CD8-positive, alpha-beta memory T cell (primary cell): ENCODE measurements around the gene SLC45A1. TPM values are rescaled to one million over a fixed set of nuclear protein-coding genes. Genes with fewer than 3 reads are reported as not detected.

Source experiments
- CTCF ChIA-PET: fragments of 350-600 bp; sonication (Branson Sonifier 250); formaldehyde crosslinking; loops from one replicate; lab custom pipeline; 2021; ENCODE audit warnings: antibody characterized with exemption; lab: Charles Lee
- POLR2A ChIA-PET: fragments of 350-600 bp; sonication (Branson Sonifier 250); formaldehyde crosslinking; loops from one replicate; lab custom pipeline; 2021; ENCODE audit warnings: antibody characterized with exemption; lab: Charles Lee
- DNase-seq, 5 donors: peaks; one replicate each; pipeline versions ENCODE4 v3.0.0 to v3.0.0-alpha.2; 2020 to 2022; ENCODE audit warnings: mixed read lengths in 1 of 5
- H3K27ac ChIP-seq: one replicate; pipeline ENCODE4 v1.7.0; 2013; ENCODE audit warnings: low read depth, mild to moderate bottlenecking, low read length, moderate library complexity
- H3K27me3 ChIP-seq: 2 replicates; pipeline ENCODE4 v1.7.0; 2013; ENCODE audit warnings: low read length, mild to moderate bottlenecking; ENCODE audit not compliant: insufficient read depth, poor library complexity, severe bottlenecking
- H3K36me3 ChIP-seq: 2 replicates; pipeline ENCODE4 v1.7.0; 2013; ENCODE audit warnings: mild to moderate bottlenecking, low read length, moderate library complexity; ENCODE audit not compliant: insufficient read depth
- H3K4me1 ChIP-seq: 2 replicates; pipeline ENCODE4 v1.7.0; 2013; ENCODE audit warnings: mild to moderate bottlenecking, low read length, moderate library complexity; ENCODE audit not compliant: insufficient read depth
- H3K4me3 ChIP-seq: 2 replicates; pipeline ENCODE4 v1.7.0; 2013; ENCODE audit warnings: mild to moderate bottlenecking, low read length
- H3K9me3 ChIP-seq: 2 replicates; pipeline ENCODE4 v1.7.0; 2013; ENCODE audit warnings: mild to moderate bottlenecking, low read length
- H3K27ac Mint-ChIP-seq, 8 donors: one replicate each; pipeline ENCODE4 v1.8.0; 2020 to 2021; ENCODE audit warnings: mixed read lengths in 8 of 8, mild to moderate bottlenecking in 6 of 8, inconsistent platforms in 3 of 8, moderate library complexity in 3 of 8
- H3K27me3 Mint-ChIP-seq, 2 donors: one replicate each; pipeline ENCODE4 v1.8.0; 2020 to 2021; ENCODE audit warnings: mixed read lengths in 2 of 2, mild to moderate bottlenecking in 1 of 2, moderate library complexity in 1 of 2
- H3K36me3 Mint-ChIP-seq, 3 donors: one replicate each; pipeline ENCODE4 v1.8.0; 2020 to 2021; ENCODE audit warnings: mixed read lengths in 3 of 3, inconsistent platforms in 1 of 3, mild to moderate bottlenecking in 1 of 3
- H3K4me1 Mint-ChIP-seq, 3 donors: one replicate each; pipeline ENCODE4 v1.8.0; 2020 to 2021; ENCODE audit warnings: mixed read lengths in 3 of 3, inconsistent platforms in 1 of 3, mild to moderate bottlenecking in 1 of 3
- H3K4me3 Mint-ChIP-seq, 7 donors: one replicate each; pipeline ENCODE4 v1.8.0; 2020 to 2021; ENCODE audit warnings: mixed read lengths in 7 of 7, mild to moderate bottlenecking in 6 of 7, moderate library complexity in 4 of 7, inconsistent platforms in 2 of 7
- H3K9me3 Mint-ChIP-seq, 5 donors: one replicate each; pipeline ENCODE4 v1.8.0; 2020 to 2022; ENCODE audit warnings: mixed read lengths in 5 of 5, mild to moderate bottlenecking in 3 of 5, moderate library complexity in 2 of 5, inconsistent platforms in 1 of 5
- polyA plus RNA-seq: library from polyadenylated mRNA; unstranded; fragments of 300-500 nt; fragmentation: Illumina TruSeq; gene quantifications from one replicate; pipeline ENCODE4 v1.2.3, GENCODE V29; 2021
- total RNA-seq, 2 experiments: library from RNA; stranded (reverse); gene quantifications; one replicate each; pipeline ENCODE4 v1.2.3, GENCODE V29; 2021

SLC45A1 gene
- total and polyA plus RNA-seq, 3 experiments from 2014 or later, result 0.31 to 0.70 (median 0.58) TPM

- H3K9me3 ChIP-seq, result no peaks in the 10 kb centered on the region
- ChIA-PET POLR2A (interaction anchor here (0.5 kb wide), 1 partner anchor 10 kb away, joined by 3 read pairs; no protein-coding TSS in a partner anchor), CTCF (no interaction called here)
- DNase-seq, result no peak
- Mint-ChIP-seq H3K27ac (no peak overlapping the region), H3K9me3 (peaks cover 0 to 3% (median 0%) of the 10 kb centered on the region in 5 donors), H3K36me3 (peaks cover 0 to 4% (median 3%) of the 10 kb centered on the region in 3 donors), H3K4me1 (no peaks in the 10 kb centered on the region), H3K4me3 (no peak overlapping the region), H3K27me3 (no peaks in the 10 kb centered on the region)
- H3K36me3 ChIP-seq, result no peaks in the 10 kb centered on the region
- H3K27ac ChIP-seq, result no peak overlapping the region
- no peak overlapping the region for H3K4me3 ChIP-seq
- H3K4me1 ChIP-seq, result no peaks in the 10 kb centered on the region
- H3K27me3 ChIP-seq, result no peaks in the 10 kb centered on the region
These were observed 16.4 kb downstream of the SLC45A1 start for GRCh38 chr1:8334106-8334851.

GRCh38 chr1:8335246-8335645, 17.3 kb downstream of the SLC45A1 start:
- no peaks in the 10 kb centered on the region for H3K4me1 ChIP-seq
- Mint-ChIP-seq H3K36me3 (peaks cover 0 to 4% (median 3%) of the 10 kb centered on the region in 3 donors), H3K4me1 (no peaks in the 10 kb centered on the region), H3K27me3 (no peaks in the 10 kb centered on the region), H3K9me3 (peaks cover 0 to 3% (median 0%) of the 10 kb centered on the region in 5 donors), H3K4me3 (no peak overlapping the region), H3K27ac (no peak overlapping the region)
- H3K9me3 ChIP-seq, result no peaks in the 10 kb centered on the region
- CTCF ChIA-PET, result no interaction called here
- no peaks in the 10 kb centered on the region for H3K36me3 ChIP-seq
- H3K27ac ChIP-seq, result no peak overlapping the region
- H3K4me3 ChIP-seq, result no peak overlapping the region
- no peak for DNase-seq
- POLR2A ChIA-PET, result no interaction called here
- H3K27me3 ChIP-seq, result no peaks in the 10 kb centered on the region

DNA sequence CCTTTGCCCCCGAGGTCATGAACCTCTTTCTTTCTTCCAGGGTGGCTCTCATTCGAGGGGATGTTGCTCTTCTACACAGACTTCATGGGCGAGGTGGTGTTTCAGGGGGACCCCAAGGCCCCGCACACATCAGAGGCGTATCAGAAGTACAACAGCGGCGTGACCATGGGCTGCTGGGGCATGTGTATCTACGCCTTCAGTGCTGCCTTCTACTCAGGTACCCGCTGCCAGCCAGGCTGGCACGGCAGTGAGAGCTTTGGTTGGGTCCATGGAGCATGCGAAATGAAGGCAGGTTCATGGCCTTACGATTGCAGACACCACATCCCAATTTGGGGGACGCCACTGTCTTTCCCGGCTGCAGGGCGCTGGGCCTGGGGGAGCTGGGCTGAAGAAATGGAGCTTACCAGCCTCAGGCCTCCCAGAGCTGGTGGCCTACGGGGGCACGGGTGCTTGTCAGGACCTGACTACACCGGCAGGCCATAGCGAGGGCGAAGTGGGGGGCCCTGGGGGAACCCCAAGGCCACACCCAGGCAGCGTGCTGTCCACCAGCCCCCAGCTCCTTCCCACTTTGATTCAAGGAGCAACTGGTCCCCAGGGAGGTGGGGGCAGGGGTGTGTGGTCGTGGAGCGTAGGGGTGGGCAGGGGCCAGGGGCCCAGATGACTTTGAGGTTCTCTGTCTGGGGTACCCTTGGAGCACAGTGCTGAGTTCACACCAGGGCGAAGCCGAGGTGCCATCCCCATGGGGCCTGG, 20.0 kb downstream of the SLC45A1 start:
- ChIA-PET CTCF (no interaction called here), POLR2A (no interaction called here)
- no peaks in the 10 kb centered on the region for H3K27me3 Mint-ChIP-seq
- DNase-seq, result no peak
- H3K4me1 Mint-ChIP-seq, result no peaks in the 10 kb centered on the region
- Histone ChIP-seq H3K27ac (no peak overlapping the region), H3K4me3 (no peak overlapping the region), H3K36me3 (no peaks in the 10 kb centered on the region), H3K27me3 (no peaks in the 10 kb centered on the region), H3K4me1 (no peaks in the 10 kb centered on the region), H3K9me3 (no peaks in the 10 kb centered on the region)
- no peak overlapping the region for H3K27ac Mint-ChIP-seq
- H3K9me3 Mint-ChIP-seq, result peaks cover 0 to 3% (median 0%) of the 10 kb centered on the region in 5 donors
- no peak overlapping the region for H3K4me3 Mint-ChIP-seq
- H3K36me3 Mint-ChIP-seq, result peaks cover 0 to 4% (median 3%) of the 10 kb centered on the region in 3 donors

DNA sequence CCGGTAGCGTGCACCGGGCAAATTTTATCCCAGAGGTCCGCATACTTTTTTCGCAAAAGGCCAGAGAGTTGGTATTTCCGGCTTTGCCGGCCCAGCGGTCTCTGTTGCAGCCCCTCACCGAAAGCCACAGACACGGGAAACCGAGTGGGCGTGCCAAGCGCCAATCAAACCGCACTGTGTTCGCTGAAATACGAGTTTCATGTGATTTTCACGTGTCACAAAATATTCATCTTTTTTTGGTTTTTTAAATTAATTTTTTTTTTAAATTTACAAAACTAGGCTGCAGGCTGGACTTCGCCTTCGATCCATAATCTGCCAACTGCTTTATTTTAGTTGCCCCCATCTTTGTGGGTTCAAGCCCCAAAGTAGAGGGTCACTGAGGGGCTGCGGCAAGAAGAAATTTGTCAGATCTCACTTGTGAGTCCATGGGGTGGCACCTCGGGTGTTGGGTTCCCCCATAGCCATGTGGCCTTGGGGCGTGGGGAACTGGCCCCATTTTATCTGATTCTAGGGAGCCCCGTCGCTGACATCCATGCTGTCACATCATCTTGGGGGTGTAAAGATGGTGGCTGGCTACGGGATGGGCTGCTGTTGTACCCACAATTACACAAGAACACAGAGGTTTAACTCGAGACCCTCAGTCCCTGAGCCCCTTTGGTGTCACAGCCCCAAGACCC, 20.8 kb downstream of the SLC45A1 start:
- POLR2A ChIA-PET, result no interaction called here
- Mint-ChIP-seq H3K9me3 (peaks cover 0 to 3% (median 0%) of the 10 kb centered on the region in 5 donors), H3K27me3 (no peaks in the 10 kb centered on the region), H3K36me3 (peaks cover 0 to 4% (median 3%) of the 10 kb centered on the region in 3 donors), H3K4me1 (no peaks in the 10 kb centered on the region), H3K27ac (no peak overlapping the region), H3K4me3 (no peak overlapping the region)
- no peak for DNase-seq
- no peaks in the 10 kb centered on the region for H3K9me3 ChIP-seq
- H3K36me3 ChIP-seq, result no peaks in the 10 kb centered on the region
- H3K27me3 ChIP-seq, result no peaks in the 10 kb centered on the region
- H3K4me1 ChIP-seq, result no peaks in the 10 kb centered on the region
- CTCF ChIA-PET, result no interaction called here
- H3K27ac ChIP-seq, result no peak overlapping the region
- H3K4me3 ChIP-seq, result no peak overlapping the region

- Histone ChIP-seq H3K4me1 (no peaks in the 10 kb centered on the region), H3K9me3 (no peaks in the 10 kb centered on the region), H3K36me3 (no peaks in the 10 kb centered on the region), H3K4me3 (no peak overlapping the region), H3K27me3 (no peaks in the 10 kb centered on the region), H3K27ac (no peak overlapping the region)
- Mint-ChIP-seq H3K9me3 (peaks cover 0 to 3% (median 0%) of the 10 kb centered on the region in 5 donors), H3K4me3 (no peak overlapping the region), H3K36me3 (peaks cover 0 to 4% (median 2%) of the 10 kb centered on the region in 3 donors), H3K27me3 (no peaks in the 10 kb centered on the region), H3K4me1 (no peaks in the 10 kb centered on the region), H3K27ac (no peak overlapping the region)
- no peak for DNase-seq
- POLR2A ChIA-PET, result no interaction called here
- CTCF ChIA-PET, result no interaction called here
These were observed 21.3 kb downstream of the SLC45A1 start for GRCh38 chr1:8339203-8339600.

- H3K4me3 Mint-ChIP-seq, result no peak overlapping the region
- ChIA-PET CTCF (interaction anchor here (1.2 kb wide), 1 partner anchor 22 kb away, joined by 3 read pairs; no protein-coding TSS in a partner anchor), POLR2A (no interaction called here)
- H3K9me3 Mint-ChIP-seq, result peaks cover 0 to 3% (median 0%) of the 10 kb centered on the region in 5 donors
- no peaks in the 10 kb centered on the region for H3K4me1 ChIP-seq
- H3K9me3 ChIP-seq, result no peaks in the 10 kb centered on the region
- H3K27ac ChIP-seq, result no peak overlapping the region
- no peak for DNase-seq
- no peaks in the 10 kb centered on the region for H3K4me1 Mint-ChIP-seq
- no peaks in the 10 kb centered on the region for H3K27me3 Mint-ChIP-seq
- H3K27ac Mint-ChIP-seq, result peak overlapping the region in 1 of 8 donors; percentile 63
- H3K36me3 Mint-ChIP-seq, result peaks cover 0 to 4% (median 2%) of the 10 kb centered on the region in 3 donors
- H3K27me3 ChIP-seq, result no peaks in the 10 kb centered on the region
- no peaks in the 10 kb centered on the region for H3K36me3 ChIP-seq
- no peak overlapping the region for H3K4me3 ChIP-seq
These were observed 22.5 kb downstream of the SLC45A1 start for GRCh38 chr1:8340448-8340847.

DNA sequence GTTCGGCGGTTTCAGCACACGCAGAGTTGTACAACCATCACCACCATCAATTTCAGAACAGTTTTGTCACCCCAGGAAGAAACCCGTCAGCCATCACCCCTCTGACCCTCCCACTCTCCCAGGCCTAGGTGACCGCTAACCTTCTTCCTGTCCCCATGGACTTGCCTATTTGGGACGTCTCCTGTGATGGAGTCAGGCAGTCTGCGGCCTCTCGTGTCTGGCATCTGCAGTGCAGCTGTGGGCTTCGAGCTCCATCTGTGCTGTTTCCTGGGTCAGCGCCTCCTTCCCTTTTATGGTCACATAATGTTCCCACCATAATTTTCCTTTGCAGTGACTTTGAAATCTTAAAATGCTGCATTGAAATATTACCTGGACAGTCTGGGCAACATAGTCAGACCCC, 24.4 kb downstream of the SLC45A1 start:
- Histone ChIP-seq H3K27me3 (no peaks in the 10 kb centered on the region), H3K4me1 (no peaks in the 10 kb centered on the region), H3K9me3 (no peaks in the 10 kb centered on the region), H3K27ac (no peak overlapping the region), H3K4me3 (no peak overlapping the region), H3K36me3 (no peaks in the 10 kb centered on the region)
- DNase-seq, result no peak
- Mint-ChIP-seq H3K9me3 (no peaks in the 10 kb centered on the region), H3K4me1 (no peaks in the 10 kb centered on the region), H3K4me3 (no peak overlapping the region), H3K27me3 (no peaks in the 10 kb centered on the region), H3K36me3 (no peaks in the 10 kb centered on the region), H3K27ac (peak overlapping the region in 1 of 8 donors; percentile 72)
- ChIA-PET POLR2A (no interaction called here), CTCF (no interaction called here)

DNA sequence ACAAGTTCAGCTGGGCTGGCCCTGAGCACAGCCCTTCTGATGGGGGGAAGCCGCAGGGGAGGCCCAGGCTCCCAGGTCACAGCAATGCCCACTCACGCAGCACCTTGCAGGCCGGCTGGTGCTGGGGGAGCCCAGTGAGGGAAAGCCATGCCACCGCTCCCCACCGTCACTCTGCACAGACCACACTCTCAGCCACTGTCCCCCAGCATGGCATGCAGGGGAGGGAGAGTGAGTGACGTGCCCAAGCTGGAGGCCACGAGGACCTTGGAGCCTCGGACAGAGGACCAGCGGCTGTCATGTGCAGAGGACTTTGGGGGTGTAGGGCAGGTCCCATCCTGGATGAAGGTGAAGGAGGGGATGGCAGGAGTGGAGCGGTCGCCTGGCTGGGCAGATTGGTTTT, 25.1 kb downstream of the SLC45A1 start:
- Mint-ChIP-seq H3K4me1 (no peaks in the 10 kb centered on the region), H3K27me3 (no peaks in the 10 kb centered on the region), H3K36me3 (no peaks in the 10 kb centered on the region), H3K4me3 (no peak overlapping the region), H3K27ac (no peak overlapping the region), H3K9me3 (no peaks in the 10 kb centered on the region)
- Histone ChIP-seq H3K4me1 (no peaks in the 10 kb centered on the region), H3K9me3 (no peaks in the 10 kb centered on the region), H3K27ac (no peak overlapping the region), H3K27me3 (no peaks in the 10 kb centered on the region), H3K36me3 (no peaks in the 10 kb centered on the region), H3K4me3 (no peak overlapping the region)
- DNase-seq, result no peak
- ChIA-PET POLR2A (no interaction called here), CTCF (no interaction called here)
